Left renal pelvis (tissue), 4 donors: ENCODE data around the gene NFIX. TPM values are rescaled to one million over a fixed set of nuclear protein-coding genes. Genes with fewer than 3 reads are reported as not detected.

Experiments used
- DNase-seq, 4 donors: peaks; one replicate each; pipeline ENCODE4 v3.0.0-alpha.2; 2013; ENCODE audit warnings: low read depth in 4 of 4, low spot score in 3 of 4
- polyA plus RNA-seq, 4 donors: library from polyadenylated mRNA; unstranded; fragments of 120-200 nt; gene quantifications; one replicate each; pipeline ENCODE4 v1.2.1, GENCODE V29; 2013; ENCODE audit not compliant: insufficient read length in 4 of 4

NFIX gene
- polyA plus RNA-seq, 4 donors = 18.9 to 130 (median 23.3) TPM

GRCh38 chr19:12987190-12987589, 8.1 kb upstream of the NFIX start:
- no peak for DNase-seq

GRCh38 chr19:12987781-12988180, 7.5 kb upstream of the NFIX start:
- no peak for DNase-seq

DNA sequence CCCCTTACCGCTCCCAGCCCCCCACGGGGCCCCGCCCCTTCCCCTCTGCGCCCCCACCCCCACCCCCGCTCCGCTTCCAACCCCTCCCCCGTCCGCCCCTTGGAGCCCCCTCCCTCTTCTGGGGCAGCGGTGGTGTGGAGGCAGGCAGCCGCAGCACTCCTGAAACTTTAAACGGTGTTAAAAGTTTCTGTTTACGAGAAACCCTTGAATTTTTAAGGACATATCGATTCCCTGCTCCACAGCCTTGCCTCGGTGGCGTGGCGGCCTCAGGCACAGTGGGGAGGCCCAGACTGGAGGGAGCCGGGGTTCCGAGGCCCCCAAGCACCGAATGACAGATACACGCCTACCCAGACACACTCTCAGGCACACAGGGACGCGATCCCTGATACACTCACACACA, 4.8 kb upstream of the NFIX start:
- DNase-seq = no peak

DNA sequence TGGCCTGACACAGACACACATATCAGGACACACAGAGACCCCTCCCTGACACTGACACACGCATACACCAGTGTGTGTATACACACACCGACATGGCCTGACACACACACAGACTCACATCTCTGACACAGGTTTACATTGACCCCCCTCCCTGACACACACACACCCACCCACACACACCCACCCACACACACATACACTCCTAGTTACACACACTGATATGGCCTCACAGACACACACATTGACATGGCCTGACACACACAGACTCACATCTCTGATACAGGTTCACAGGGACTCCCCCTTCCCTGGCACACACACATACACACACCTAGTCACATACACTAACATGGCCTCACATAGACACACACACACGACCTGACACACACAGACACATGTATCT, 4.4 kb upstream of the NFIX start:
- DNase-seq = no peak

- DNase-seq = no peak
These were observed 4.0 kb upstream of the NFIX start for GRCh38 chr19:12991296-12991695.

- DNase-seq = no peak
These were observed 2.5 kb upstream of the NFIX start for GRCh38 chr19:12992729-12993128.

DNA sequence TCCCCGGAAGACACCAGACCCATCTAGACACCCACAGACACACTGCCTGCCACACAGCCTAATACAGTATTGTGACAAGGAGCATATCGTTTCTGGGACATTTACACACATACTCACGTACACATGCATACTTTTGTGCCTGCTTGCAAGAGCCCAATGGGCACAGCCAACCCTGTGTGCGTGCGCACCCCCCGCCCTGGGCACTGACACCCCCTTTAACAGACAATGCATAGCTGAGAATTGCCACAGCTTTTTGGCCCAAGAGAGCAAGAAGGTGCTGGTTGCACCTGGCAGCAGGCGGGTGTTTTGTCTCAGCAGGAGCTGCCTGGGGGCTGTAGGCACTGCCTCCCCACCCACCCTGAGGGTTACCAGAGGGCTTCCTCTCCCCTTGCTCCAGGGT, 1.7 kb upstream of the NFIX start:
- no peak for DNase-seq

GRCh38 chr19:12995596-12996405, 526 bp downstream of the NFIX start:
- no peak for DNase-seq

DNA sequence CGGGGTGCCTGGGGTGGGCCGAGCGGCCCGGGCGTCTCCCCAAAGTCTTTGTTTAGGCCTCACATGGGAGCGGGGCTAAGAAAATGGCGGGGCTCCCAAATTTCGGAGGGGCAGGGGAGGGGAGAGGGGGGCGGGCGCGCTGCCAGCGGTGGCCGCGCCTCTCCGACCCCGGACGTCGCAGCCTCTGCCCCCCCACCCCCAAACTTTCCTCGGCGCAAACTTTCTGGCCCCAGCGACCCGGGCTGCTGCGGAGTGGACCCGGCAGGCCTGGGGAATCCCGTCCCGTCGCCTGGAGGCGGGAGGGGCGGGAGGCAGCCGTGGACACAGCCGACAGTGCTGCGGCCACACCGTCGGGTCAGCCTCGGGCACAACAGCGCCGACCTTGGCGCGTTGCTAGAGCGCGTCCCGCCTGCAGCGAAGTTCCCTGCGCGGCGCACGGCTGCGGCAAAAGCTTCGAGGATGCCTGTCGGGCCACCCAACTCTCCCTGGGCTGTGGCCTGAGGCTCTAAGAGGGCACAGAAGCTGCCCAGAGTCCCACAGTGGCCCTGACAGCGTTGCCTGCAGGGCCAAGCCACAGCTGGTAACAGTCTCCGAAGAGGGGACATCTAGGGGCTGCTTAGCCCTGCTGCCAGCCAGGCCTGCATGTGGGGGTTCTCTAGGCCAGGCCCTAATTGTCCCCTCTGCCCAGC, 1.3 kb downstream of the NFIX start:
- no peak for DNase-seq

DNA sequence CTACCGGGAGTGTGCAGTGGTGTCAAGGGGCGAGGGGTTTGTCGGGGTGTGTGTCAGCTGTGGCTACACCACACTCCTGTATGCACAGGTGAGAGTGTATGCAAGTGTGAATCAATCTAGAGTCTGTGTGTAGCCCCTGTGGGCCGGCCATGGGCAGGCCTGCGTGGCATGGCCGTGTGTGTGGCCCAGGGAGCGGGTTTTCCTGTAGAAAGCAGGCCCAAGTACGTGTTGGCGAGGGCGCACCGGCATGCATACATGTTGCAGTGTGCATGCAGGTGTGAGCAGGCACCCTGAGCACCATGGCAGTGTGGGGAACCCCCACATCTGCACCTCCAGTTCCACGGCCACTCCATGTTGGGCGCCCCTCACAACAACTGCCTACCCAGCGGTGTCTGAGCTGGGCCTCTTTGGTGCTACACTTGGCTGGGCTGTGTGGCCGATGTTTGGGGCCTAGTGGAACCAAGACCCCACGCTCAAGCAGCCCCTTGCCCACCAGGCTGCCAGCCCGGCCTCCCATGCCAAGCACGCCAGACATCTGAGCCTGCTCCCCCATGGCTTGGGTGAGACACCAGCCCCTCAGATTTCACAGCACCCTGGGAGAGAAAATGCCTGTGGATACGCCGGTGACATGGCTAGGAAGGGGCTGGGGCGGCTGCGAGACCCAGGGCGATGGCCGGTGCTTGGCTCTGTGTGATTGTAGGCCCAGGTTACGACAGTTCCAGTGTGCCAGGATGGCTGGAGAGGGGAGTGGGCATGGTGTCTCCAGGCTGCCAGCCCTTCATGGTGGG, 2.1 kb downstream of the NFIX start:
- no peak for DNase-seq

DNA sequence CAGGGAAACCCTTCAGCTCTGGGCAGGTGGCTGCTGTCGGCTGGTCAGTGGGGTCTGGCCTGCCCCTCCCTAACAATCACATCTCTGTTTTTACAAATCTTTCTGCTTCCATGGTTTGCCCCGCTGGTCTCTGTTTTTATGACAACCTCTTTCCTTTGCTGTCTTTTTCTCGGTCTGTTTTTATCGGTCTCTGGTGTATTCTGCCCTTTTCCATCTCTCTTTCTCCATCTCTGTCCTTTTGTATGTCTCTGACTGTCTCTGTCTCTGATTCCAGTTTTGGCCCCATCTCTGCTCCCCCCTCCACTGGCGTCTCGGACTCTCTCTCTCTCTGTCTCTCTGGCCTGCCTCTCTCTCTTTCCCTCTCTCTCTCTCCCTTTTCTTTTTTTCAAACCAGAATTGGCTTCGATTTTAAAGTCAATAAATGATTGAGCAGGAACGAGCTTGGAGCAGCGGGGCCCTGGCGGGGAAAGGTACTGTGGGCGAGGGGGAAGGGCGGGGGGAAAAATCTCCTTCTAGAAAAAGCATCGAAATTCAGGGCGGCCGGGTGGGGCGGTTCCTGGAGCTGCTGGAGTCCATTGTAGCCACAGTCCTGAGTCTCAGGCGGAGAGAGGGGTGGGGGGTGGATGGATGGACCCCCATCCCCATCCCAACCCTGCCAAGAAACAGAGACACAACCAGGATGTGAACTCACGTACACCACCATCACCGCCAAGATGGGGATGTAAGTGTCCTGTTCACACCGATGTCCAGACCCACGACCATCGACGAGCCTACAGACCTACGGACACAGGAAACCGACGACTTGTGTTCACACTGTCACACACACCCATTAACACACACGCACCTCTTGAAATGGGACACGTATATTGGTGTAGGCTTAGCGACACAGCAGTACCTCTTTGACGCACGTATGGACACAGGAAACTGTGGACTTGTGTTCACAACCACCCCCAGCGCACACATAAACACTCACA, 3.0 kb downstream of the NFIX start:
- no peak for DNase-seq

GRCh38 chr19:13001166-13001501, 5.9 kb downstream of the NFIX start:
- DNase-seq = no peak

- DNase-seq = no peak
These were observed 6.4 kb downstream of the NFIX start for GRCh38 chr19:13001502-13002165.

- no peak for DNase-seq
These were observed 7.1 kb downstream of the NFIX start for GRCh38 chr19:13002166-13002898.

DNA sequence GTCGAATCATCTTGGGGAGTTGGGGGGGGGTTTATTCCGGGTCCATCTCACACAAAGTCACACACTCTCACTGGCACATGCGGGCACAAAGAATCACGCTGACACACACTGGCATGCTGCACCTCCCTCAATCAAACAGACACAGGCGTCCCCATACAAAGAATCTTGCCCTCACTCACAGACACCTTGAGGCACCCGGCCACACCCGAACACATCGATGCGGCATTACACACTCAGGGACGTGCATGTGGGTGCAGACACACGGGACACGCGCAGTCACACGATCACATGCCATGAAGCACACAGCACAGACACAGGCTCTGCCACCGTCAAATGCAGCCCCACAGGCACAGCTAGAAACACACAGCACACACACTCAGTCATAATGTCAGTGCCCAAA, 7.8 kb downstream of the NFIX start:
- no peak for DNase-seq

DNA sequence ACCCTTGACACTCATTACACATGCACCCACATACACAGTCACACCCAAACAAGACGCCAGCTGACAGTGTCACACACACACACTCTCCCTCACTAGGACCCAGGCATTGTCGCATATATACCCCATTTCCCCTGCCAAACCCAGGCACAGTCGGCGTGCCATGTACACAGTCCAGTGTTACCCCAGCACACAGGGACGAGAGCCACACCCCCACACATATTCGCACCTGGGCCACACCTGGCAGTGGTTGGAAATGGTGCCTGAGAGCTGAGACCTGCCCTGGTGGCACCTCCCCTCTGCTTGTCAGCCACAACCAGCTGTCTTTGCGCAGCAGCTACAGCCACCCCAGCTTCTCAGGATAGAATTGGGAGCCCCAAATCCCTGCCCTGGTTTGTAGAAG, 9.0 kb downstream of the NFIX start:
- no peak for DNase-seq

- no peak for DNase-seq
These were observed 10.0 kb downstream of the NFIX start for GRCh38 chr19:13005253-13005652.

- DNase-seq = no peak
These were observed 10.6 kb downstream of the NFIX start for GRCh38 chr19:13005861-13006370.
